Colonic mucosa (tissue), 4 donors: ENCODE data around the gene PTGER1. TPM values are rescaled to one million over a fixed set of nuclear protein-coding genes. Genes with fewer than 3 reads are reported as not detected.

Experiments
- DNase-seq: peaks from one replicate; pipeline ENCODE4 v3.0.0-alpha.2; 2020
- H3K27ac ChIP-seq: fragments of 200-600 bp; one replicate; pipeline ENCODE4 v1.8.0; 2021
- H3K27me3 ChIP-seq: fragments of 200-600 bp; one replicate; pipeline ENCODE4 v1.8.0; 2021
- H3K36me3 ChIP-seq: fragments of 200-600 bp; one replicate; pipeline ENCODE4 v1.8.0; 2021
- H3K4me1 ChIP-seq: fragments of 200-600 bp; one replicate; pipeline ENCODE4 v1.8.0; 2021; ENCODE audit warnings: mild to moderate bottlenecking
- H3K4me3 ChIP-seq: fragments of 200-600 bp; one replicate; pipeline ENCODE4 v1.8.0; 2021
- H3K9ac ChIP-seq, 2 donors: one replicate each; pipeline ENCODE4 v1.7.0; 2013; ENCODE audit warnings: control low read depth in 2 of 2, low read depth in 2 of 2, low read length in 2 of 2
- H3K9me3 ChIP-seq: fragments of 200-600 bp; one replicate; pipeline ENCODE4 v1.8.0; 2021
- intact Hi-C: fragments of 100-400 bp; cut with DNase I; formaldehyde crosslinking; loops from one replicate; pipeline ENCODE4 v1.14.1; 2022
- total RNA-seq, 2 donors: library from RNA; stranded (reverse); fragmentation: NEBNext Ultra II Directional in 1 of 2; extraction: Animal tissue kit (Norgen Biotek cat#: 25700) in 1 of 2; gene quantifications; one replicate each; pipeline ENCODE4 v1.2.1, GENCODE V29; 2021
- TF ChIP-seq, protein P1 (sequence below): fragments of 200-600 bp; IDR thresholded peaks from one replicate; pipeline ENCODE4 v1.8.0; 2022; ENCODE audit warnings: antibody characterized with exemption, mild to moderate bottlenecking
- donor health status: healthy.
- donor health status: DM: no; HTN: no; CAD: no.
- donor health status: DM: no; HTN: no; CAD: no.

Gene PTGER1
- total RNA-seq, 2 donors from 2014 or later, result 0.35 to 0.72 TPM

DNA sequence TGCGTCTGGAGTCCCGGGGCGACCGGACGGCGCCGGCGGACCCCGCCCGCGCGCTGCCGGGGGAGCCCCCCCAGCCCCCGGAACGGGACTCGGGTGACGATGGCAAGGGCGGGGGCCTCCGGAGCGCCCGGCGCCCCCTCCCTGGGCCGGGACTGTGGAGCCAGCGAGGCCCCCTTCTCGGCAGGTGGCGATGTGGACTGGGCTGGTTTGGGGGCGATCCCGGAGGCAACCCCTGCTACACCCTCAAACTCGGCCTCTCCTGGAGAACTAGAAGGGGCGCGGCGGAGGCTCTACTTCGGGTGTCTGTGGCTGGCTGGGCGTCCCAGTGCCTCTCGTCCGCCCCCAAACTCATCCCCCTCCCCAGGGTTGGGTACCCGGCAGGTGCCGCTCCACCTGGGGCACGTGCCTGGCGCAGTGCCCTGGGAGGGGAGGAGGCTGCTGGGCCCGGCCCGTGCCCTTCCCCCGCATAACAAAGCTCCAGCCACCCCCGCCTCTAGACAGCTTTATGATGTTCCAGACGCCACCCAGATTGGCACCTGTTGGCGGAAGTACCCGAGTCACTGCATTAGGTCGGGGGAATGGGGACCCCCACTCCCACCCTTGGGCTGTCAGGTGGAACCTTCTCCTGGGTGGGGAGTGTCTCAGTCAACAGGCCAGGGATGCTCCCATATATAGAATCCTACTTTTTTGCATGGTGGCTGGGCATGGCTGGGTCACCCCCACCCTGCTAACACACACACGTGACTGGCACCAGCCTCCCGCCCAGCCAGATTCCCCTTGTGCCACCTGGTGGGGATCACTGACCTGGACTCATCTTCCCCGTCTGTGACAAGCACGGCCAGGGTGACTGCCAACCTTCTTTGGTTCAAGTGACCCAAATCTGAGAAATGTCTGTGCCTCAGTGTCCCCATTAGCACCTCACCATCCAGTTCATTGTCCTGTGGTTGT, 41.3 kb downstream of the PTGER1 start:
- Histone ChIP-seq H3K27ac (peak overlapping the region; percentile 51), H3K9me3 (no peaks in the 10 kb centered on the region), H3K4me1 (peaks cover 8% of the 10 kb centered on the region), H3K36me3 (no peaks in the 10 kb centered on the region), H3K9ac (peak overlapping the region; percentile 73 to 84), H3K4me3 (peak overlapping the region; percentile 65), H3K27me3 (no peaks in the 10 kb centered on the region)
- intact Hi-C loops, result loop anchor here (10.0 kb wide), 1 partner anchor 51 kb away; no protein-coding TSS in a partner anchor
- DNase-seq, result peak; percentile 80
- TF ChIP-seq, protein P1, sequence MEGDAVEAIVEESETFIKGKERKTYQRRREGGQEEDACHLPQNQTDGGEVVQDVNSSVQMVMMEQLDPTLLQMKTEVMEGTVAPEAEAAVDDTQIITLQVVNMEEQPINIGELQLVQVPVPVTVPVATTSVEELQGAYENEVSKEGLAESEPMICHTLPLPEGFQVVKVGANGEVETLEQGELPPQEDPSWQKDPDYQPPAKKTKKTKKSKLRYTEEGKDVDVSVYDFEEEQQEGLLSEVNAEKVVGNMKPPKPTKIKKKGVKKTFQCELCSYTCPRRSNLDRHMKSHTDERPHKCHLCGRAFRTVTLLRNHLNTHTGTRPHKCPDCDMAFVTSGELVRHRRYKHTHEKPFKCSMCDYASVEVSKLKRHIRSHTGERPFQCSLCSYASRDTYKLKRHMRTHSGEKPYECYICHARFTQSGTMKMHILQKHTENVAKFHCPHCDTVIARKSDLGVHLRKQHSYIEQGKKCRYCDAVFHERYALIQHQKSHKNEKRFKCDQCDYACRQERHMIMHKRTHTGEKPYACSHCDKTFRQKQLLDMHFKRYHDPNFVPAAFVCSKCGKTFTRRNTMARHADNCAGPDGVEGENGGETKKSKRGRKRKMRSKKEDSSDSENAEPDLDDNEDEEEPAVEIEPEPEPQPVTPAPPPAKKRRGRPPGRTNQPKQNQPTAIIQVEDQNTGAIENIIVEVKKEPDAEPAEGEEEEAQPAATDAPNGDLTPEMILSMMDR, result no peak

DNA sequence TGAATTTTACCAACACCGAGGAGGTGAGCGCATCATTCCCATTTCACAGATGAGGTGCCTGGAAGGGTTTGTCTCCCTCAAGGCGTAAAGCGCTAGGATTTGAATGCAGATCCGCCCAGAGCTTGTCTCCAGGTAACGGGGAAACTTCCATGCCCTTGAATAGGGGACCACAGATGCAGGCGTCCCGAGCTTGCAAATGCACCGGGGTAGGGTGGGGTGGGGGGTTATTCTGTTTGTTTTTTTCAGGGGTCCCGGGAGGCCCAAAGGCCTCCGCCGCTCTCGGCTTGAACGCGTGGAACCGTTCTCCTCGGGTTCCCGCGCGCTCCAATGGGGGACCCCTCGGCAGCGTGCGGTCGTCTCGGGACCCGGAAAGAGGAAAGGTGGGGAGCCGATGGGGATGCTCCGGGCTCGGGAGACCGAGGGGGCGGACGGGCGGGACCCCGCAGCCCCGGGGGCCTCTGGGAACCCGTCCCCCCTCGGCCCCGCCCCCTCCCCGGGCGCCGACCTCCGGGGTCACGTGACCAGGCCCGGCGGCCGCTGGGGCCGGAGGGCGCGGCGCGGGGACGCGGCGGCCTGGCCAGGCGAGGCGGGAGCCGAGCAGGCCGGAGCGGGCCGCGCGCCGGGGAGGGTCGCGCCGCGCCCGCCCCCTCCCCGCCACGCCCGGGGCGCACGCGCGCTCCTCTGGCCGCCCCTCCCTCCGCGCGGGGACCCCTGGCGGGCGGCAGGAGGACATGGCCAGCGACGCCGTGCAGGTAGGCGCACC, 42.2 kb downstream of the PTGER1 start, which contains the start of gene PKN1:
PKN1 (plus strand) TSS at position 516 of the 763 bp plus-strand sequence; CDS start at position 732, 216 bp downstream.
- TF ChIP-seq, protein P1, result no peak
- H3K4me1 ChIP-seq, result peaks cover 8% of the 10 kb centered on the region

GRCh38 chr19:14430712-14431111, 44.4 kb downstream of the PTGER1 start:
- H3K4me3 ChIP-seq, result no peak overlapping the region
- H3K4me1 ChIP-seq, result peaks cover 8% of the 10 kb centered on the region
- H3K27me3 ChIP-seq, result no peaks in the 10 kb centered on the region
- intact Hi-C loops, result loop anchor here (10.0 kb wide), 1 partner anchor 54 kb away; no protein-coding TSS in a partner anchor
- TF ChIP-seq, protein P1, result no peak
- H3K27ac ChIP-seq, result no peak overlapping the region
- DNase-seq, result no peak
- H3K9ac ChIP-seq, result no peak overlapping the region
- H3K9me3 ChIP-seq, result no peaks in the 10 kb centered on the region
- H3K36me3 ChIP-seq, result no peaks in the 10 kb centered on the region

More for the DNA sequence above, 42.2 kb downstream of the PTGER1 start, which contains the start of gene PKN1:
- H3K4me3 ChIP-seq, result peak within 1 kb of the TSS; percentile 65
- H3K27ac ChIP-seq, result peak within 1 kb of the TSS; percentile 51
- DNase-seq, result peak; percentile 52
- peak within 1 kb of the TSS; percentile 73 to 84 for H3K9ac ChIP-seq
- intact Hi-C loops, result loop anchor here (10.0 kb wide), 1 partner anchor 52 kb away; no protein-coding TSS in a partner anchor
- H3K27me3 ChIP-seq, result no peaks in the 10 kb centered on the region
- no peaks in the 10 kb centered on the region for H3K9me3 ChIP-seq
- H3K36me3 ChIP-seq, result no peaks in the 10 kb centered on the region

GRCh38 chr19:14428882-14429416, 46.2 kb downstream of the PTGER1 start:
- intact Hi-C loops, result no loop called here
- TF ChIP-seq, protein P1, result no peak
- DNase-seq, result no peak
- Histone ChIP-seq H3K36me3 (no peaks in the 10 kb centered on the region), H3K9me3 (no peaks in the 10 kb centered on the region), H3K27ac (no peak overlapping the region), H3K4me3 (no peak overlapping the region), H3K9ac (no peak overlapping the region), H3K27me3 (no peaks in the 10 kb centered on the region), H3K4me1 (peaks cover 1% of the 10 kb centered on the region)

DNA sequence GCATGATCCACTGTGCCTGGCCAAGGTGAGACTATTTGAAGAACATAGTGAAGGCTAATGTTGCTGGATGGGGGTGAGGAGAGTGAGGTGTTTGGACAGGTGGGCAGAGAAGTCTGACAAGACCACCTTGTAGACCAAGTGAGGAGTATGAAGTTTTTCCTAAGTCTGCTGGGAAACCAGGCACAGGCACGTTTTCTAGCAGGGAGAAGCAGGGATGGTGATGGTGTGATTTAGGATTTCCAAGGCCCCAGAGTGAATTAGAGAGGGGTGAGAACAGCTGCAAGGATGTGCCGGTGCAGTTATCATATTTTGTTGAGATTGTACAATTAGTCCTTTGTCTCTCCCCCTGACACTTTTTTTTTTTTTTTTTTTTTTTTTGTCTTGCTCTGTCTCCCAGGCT, 47.7 kb downstream of the PTGER1 start:
- no peak overlapping the region for H3K27ac ChIP-seq
- intact Hi-C loops, result no loop called here
- no peak overlapping the region for H3K4me3 ChIP-seq
- DNase-seq, result no peak
- H3K9me3 ChIP-seq, result no peaks in the 10 kb centered on the region
- TF ChIP-seq, protein P1, result no peak
- H3K36me3 ChIP-seq, result no peaks in the 10 kb centered on the region
- no peak overlapping the region for H3K9ac ChIP-seq
- H3K27me3 ChIP-seq, result no peaks in the 10 kb centered on the region
- H3K4me1 ChIP-seq, result no peaks in the 10 kb centered on the region
